8988T (cell line): ENCODE measurements around the gene GYS1.

Experiments used
- DNase-seq: peaks from one replicate; pipeline ENCODE4 v3.0.0; 2011

The GYS1 gene

DNA sequence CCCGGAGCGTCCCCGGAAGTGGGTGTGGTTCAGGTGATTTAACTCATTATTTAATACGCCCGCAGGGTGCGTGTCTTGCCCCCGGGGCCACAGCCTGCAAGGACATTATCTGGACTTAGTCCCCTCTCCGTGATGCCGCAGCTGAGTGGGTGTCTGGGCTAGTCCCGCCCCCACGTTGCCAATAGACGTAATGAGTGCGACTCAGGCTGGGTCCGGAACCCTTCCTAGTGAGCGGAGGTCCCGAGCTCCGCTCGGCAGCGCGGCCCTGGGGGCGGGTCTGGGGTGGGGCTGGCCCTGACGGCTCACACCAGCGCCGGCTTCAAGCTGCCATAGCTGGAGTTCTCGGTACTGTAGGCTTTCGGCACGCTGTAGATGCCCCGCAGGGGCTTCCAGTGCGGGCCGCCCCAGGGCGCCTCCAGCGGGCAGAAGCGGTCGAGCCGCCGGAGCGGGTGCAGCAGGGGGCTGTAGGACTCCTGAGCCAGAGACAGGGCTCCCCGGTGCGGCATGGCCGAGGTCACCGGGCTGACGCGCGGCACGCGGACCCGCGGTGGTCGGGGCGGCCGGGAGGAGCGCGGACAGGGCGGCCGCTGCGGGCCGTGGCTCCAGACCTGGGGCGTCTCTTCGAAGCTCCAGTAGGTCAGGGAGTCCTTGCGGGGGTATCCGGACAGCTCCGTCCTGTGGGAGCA is 24.7 kb upstream of the GYS1 start:
- DNase-seq: no peak

DNA sequence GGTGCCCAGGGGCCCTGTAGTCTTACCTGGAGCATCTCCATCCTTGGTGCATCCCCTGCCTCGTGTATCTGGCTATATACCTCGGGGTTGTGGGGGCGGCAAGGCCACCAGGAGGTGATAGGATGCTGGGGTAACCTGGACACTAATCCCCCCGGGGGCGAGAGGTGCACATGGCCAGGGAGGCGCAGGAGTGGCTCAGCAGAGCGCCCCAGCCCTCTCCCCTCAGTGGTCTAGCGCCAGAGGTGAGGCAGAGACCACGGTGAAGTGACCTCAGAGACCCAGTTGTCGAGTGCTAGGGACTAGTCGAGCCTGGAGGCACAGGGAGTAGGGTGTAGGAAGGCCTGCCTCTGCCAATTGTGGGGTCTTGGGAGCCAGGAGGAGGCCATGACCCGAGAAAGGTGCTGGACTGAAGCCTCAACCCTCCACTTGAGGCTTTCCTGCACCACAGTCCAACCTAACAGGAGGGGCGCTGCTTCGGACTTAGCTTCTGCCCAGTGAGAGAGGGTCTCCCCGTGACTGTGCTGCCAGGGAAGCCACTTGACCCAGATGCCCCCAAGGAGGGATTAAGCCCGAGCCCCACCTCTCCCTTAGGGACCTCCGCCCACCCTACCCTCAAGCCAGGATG is 24.0 kb upstream of the GYS1 start, which contains the start of gene LHB:
LHB (minus strand) TSS at position 51 of the 625 bp plus-strand sequence; CDS start at position 41, 10 bp downstream.
- no peak for DNase-seq

DNA sequence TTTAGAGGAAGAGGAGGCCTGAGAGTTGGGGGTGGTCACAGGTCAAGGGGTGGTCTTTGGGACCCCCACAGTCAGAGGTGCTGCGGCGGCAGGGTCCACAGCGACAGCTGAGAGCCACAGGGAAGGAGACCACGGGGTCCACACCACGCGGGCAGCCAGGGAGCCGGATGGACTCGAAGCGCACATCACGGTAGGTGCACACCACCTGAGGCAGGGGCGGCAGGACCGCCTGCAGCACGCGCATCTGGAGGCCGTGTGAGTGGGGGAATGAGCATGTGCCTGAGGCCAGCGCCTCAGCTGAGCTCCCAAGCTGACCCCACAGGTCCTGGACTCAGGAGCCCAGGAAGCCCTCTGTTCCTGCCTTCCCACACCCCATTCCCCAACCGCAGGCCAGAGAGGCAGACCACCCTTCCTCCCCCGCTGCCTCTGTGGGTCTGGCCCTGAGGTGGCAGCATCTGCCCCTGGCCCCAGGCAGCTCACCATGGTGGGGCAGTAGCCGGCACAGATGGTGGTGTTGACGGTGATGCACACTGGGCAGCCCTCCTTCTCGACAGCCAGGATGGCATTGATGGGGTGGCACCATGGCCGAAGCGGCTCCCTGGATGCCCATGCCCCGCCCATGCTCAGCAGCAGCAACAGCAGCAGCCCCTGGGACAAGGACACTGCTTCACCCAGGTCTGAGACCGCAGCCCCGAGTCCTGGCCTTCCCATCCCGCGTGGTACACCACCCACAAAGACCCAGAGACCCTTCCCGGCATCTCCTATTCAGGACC is 23.1 kb upstream of the GYS1 start:
- DNase-seq: no peak

DNA sequence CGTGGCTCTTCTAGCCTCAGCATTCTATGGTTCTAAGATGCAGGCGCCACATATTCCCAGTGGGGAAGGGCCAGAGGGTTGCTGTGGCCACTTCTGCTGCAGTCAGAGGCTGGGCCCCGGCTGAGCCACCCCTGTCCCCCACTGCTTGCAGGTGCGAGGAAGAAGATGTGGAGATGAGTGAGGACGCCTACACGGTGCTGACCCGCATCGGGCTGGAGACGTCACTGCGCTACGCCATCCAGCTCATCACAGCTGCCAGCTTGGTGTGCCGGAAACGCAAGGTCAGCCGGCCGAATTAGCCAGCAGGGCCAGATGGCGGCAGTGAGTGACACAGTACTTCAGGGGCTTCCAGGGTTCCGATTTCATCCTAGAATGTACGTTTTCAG is 21.8 kb upstream of the GYS1 start:
- no peak for DNase-seq

DNA sequence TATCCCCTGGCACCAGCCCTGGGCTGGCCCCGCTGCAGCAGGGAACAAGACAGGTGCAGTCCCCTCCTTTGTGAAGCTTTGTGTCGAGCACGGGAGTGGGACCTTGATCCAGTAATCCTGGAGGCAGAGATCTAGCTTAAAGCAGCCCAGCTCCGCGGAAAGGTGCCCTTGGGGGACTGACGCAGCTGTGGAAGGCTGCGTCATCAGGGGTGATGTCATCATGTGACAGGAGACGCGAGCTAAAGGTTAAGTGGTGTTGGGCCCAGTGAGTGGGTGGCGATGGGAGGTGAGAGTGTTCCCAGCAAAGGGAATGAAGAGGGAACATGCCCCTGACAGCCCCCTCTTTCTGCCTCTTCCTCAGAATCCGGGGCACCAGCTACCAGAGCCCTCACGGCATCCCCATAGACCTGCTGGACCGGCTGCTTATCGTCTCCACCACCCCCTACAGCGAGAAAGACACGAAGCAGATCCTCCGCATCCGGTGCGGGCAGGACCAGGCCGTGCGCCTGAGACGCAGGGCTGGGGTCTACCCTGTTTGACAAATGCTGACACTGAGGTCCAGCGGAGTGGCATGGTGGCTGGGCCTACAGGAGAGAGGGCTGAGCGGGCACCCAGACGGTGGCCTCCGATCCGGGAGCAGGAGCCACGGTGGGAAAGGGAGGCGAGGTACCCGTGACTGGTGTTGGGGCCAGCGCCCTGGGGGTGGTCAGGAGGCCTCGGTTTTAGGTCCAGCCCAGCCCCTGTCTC is 21.2 kb upstream of the GYS1 start:
- no peak for DNase-seq

DNA sequence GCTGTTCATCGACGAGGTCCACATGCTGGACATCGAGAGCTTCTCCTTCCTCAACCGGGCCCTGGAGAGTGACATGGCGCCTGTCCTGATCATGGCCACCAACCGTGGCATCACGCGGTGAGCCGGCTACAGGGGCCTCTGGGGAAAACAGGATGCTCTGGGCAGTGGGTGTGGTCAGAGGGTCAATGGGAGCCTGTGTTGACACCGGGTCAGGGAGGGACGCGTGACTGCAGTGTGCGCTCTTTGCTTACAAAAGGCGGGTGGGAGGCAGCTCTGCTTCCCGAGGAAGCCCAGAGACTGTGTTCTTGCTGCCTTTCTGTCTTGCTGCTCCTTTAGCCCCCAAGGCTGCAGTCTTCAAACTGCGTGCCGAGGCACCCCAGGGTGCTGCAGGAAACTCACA is 18.1 kb upstream of the GYS1 start:
- DNase-seq: no peak

DNA sequence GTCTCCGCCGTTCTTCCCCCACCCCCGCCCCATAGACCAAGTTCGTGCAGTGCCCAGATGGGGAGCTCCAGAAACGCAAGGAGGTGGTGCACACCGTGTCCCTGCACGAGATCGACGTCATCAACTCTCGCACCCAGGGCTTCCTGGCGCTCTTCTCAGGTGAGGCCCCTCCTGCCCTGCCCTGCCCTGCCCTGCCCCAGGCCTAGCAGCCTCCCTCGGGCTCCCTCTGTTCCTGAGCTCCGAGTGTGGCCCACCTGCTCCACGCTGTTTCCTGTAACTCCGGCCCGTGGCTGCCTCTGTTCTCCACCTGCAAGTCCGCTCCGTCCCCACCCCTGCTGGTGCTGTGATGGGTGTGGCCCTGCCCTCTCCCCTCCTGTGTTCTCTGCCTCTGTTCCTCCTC is 17.3 kb upstream of the GYS1 start:
- no peak for DNase-seq

DNA sequence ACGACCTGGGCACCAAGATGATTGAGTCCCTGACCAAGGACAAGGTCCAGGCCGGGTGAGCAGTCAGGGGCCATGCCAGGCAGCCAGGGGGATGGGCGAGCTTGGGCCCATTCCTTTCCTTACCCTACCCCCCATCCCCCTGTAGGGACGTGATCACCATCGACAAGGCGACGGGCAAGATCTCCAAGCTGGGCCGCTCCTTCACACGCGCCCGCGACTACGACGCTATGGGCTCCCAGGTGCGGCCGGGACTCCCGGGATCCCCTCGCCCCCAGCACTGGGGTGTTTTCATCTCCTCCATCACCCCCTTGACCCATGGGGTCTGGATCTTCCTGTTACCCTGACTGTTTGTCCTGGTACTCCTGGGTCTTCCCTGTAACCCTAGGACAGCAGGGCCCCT is 16.7 kb upstream of the GYS1 start:
- no peak for DNase-seq

DNA sequence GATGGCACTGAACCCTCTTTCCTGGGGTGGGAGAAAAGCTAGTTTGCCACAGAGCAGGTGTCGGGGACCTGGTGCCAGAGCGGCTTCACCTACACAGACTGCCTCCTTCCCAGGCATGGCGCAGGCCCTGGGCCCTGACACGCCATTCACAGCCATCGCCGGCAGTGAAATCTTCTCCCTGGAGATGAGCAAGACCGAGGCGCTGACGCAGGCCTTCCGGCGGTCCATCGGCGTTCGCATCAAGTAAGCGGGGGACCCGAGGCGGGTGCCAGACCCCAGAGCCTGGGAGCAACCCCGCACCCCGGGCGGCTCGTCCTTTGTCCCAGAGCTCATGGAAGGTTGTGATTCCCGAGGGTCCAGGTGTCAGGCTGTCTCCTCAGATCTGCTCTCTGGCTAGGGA is 13.8 kb upstream of the GYS1 start:
- no peak for DNase-seq

DNA sequence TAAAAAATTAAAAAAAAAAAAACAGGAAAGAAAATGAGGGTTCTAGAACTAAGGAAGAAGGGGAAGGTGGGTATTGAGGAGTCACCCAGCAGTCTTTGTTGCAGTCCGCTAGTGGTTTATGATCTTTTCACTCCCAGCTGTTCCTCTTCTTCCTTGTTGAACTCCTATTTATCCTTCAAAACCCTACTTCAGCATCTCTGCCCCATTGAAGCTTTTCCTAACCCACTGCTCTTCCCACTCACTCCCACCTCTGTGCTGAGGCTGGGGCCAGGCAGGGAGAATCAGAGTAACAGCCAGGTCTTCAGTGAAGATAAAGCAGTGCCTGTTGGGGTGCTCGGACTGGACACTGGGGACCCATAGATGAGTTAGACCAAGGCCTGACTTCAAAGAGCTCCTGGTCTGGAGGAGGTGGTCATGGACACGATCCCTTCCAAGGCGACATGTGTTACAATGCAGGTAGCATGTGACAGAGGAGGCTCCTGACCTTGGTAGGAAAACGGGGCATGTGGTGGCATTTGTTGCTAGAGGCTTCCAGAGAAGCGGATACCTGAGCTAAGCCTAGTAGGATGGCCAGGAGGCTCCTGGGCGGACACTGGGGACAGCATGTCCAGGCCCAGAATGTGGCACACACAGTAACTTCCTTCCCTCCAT is 12.0 kb upstream of the GYS1 start:
- no peak for DNase-seq

DNA sequence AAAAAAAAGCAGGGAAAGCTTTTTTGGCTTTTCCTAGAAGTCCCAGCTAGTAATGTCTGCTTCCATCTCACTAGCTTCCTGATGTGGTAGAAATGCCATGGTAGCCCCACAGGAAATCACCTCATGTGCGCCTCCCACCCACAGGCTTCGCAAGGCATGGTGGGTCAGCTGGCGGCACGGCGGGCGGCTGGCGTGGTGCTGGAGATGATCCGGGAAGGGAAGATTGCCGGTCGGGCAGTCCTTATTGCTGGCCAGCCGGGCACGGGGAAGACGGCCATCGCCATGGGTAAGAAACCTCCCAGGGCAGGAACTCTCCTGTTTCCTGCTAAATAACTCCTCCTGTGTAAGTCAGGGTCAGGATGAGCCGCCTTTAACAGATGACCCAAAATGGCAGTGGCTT is 11.0 kb upstream of the GYS1 start:
- DNase-seq: no peak

DNA sequence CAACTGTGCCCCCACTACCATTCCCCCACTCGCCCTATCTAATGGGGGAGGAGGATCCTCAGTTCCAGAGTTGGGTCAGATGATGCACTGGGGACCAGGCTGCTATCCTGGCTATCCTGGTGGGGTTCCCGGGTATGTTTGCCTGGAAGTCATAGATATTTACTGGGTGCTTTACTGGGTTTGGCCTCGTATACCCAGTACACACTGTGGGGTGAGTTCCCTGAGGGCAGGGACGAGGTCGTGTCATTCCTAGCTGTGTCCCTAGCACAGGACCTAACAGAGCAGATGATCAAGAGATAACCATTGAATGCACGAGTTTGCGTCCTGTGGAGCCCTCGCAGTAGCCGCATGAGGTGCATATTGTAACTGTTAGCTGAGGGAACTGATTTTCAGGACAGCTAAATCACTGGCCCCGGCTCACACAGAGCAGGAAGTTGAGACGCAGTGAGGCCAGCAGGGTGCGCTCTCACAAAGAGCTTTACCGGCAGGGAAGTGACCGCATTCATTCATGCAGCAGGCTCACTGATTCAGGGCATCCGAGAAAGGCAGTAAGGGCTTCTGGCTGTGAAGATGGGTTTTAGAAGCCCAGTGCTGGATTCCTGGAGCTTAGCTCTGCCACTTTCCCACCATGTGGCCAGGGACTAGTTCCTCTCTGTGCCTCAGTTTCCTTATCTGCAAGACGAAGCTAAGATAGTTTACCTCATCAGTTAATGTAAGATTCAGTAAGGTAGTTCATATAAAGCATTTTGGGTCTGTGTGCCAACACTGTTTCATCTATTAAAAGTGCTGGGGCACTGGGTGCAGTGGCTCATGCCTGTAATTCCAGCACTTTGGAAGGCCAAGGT is 6.6 kb upstream of the GYS1 start:
- no peak for DNase-seq

DNA sequence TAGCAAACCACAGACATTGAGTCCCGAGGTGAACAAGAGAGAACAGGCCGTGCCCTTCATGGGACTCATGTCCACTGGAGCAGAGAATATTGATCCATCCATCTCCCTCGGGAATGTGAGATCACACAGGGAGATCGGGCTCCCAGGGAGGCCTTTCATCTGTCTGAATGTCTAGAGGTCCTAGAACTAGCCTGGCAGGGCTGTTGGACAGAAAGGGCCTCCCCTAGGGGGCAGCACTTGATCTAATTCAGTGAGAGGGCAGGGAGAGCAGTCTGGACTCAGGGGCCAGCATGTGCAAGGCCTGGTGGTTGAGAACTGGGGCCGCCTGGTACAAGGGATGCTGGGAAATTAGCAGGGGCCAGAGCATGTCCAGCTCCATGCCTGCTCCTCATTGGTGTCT is 4.9 kb upstream of the GYS1 start:
- DNase-seq: no peak

DNA sequence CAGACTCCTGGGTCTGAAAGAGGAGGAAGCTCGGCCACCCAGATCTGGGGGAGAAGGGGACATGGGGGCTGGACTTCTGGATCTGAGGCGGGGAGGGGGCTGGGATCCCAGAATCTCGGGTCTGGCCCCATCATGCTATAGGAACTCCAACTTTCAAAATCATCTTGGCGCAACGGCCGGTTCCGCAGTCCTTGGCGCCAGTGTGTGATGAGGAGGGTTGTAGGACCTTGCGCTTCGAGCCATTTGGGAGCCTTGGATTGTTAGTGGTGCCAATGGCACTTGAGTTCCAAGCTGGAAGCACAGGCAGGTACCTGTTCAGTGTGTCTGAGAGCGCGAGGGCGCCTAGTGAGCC is 902 bp upstream of the GYS1 start:
- DNase-seq: no peak

DNA sequence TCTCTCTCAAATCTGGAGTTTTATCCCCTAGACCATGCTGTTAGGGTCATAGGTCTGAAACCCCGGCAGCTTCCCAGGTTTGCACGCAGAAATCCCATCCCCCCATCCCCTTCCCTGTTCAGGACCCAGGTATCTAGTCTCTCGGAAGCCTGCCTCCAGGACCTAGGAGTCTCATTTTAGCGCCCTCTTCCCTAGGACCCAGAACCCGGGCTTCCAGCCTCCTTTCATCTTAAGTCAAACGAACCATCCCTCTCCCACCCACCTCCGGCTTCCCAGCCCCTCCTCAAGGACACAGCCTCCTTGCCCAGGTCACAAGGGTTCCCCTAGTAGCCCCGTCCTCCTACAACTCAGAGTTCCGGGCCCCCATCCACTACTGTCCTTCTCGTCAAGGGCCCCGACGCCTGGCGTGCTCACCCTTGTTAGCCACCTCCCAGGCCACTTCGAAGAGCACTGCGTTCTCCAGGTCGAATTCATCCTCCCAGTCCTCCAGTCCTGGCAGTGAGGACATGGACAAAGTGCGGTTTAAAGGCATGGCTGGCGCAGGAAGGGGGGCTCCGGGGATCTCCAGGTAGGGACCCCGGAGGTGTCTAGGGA is 431 bp downstream of the GYS1 start:
- DNase-seq: no peak

DNA sequence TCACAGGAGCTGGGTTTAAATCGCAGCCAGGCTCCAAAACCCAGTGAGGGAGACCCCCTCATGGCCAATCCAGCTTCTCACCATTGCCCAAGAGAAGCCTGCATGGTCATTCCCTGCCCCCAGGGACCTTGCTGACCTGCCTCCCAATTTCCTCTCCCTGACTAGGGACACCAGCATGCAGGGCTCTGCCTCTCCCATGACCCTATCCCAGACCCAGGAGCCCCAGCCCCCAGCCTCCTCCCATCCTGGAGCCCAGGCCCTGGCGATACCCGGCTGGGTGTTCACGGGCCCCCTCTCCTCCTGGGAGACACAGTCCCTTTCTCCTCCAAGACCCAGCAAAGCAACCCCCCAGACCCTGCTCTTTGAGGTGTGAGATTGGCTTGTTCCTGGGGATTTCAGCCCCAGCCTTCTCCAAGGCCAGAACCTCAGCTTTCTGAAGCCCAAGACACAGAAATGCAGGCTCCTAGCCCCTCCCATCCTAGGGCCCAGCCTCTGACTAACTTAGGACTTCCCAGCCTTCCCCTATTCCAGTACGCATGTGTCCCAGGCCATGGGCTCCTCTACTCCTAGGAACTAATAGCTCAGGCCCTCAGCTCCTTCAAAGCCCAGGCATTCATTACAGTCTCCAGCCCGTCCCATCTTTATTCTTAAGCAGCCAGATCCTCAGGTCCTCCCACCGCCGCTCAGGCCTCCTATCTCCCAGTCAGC is 1.1 kb downstream of the GYS1 start:
- DNase-seq: no peak

DNA sequence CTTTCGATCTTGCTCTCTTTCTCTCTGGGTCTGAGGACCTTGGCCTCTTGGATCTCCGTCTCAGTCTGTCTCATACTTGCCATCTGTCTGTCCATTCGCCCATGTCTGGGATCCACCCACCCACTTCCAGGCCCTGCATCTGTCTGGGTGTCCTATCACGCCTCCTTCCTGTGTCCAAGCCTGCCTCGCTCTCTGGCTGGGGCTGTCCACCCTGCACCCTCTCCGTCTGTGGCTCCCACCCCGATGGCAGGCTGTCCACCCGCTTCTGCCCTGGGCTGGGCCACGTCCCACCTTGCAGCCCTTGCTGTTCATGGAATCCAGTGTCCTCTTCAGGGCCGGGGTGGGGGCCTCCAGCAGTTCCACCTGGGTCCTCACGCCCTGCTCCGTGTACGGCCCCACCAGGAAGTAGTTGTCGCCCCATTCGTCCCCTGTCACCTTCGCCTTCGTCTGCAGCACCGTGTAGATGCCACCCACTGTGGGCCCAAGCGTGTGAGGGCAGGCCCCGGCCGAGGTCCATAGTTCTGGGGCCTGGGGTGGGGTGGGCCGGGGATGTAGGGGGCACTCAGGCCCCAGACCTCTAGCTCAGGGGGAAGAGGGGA is 2.0 kb downstream of the GYS1 start:
- no peak for DNase-seq

DNA sequence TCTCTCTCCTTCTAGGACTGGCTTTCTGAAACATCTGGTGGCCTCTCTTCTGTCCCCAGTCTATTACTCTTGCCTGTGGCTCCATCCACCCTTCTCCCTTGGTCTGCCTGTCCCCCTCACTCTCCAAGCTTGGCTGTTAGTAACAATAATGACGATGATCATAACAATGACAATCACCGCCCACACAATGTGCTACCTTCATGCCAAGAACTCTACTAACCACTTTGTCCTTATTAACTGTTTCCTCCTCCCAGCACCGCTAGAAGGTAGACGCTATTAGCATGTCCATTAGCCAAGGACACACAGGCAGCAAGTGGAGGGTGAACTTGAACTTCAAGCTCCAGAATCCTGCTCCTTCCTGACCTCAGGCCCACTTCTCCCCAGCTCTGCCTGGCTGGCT is 2.7 kb downstream of the GYS1 start:
- DNase-seq: no peak

DNA sequence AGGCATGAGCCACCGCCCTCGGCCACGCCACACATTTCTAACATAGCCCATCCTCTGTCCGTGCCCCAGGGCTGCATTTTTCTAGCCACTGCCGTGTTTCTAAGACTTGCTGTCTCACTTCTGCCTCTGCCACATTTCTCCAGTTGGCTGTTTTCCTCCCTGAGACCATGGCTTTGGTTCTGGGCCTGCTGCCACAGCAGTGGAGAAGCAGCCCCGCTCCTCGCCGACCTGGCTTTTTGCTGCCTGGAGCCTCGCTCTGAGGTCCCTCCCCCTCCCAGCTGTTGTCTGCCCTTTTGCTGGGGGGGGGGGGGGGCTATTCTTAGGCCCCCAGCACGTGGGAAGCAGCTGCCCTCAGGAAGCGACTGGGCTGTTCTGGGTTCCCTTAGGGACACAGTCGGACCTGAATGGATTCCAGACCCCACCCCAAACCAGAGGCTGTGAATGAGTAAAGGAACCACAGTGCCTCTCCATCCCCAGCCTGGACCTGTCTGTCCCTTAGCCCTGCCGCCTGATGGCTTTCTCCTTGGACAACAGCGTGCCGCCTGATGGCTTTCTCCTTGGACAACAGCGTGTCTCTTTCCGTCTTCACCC is 3.3 kb downstream of the GYS1 start:
- no peak for DNase-seq

DNA sequence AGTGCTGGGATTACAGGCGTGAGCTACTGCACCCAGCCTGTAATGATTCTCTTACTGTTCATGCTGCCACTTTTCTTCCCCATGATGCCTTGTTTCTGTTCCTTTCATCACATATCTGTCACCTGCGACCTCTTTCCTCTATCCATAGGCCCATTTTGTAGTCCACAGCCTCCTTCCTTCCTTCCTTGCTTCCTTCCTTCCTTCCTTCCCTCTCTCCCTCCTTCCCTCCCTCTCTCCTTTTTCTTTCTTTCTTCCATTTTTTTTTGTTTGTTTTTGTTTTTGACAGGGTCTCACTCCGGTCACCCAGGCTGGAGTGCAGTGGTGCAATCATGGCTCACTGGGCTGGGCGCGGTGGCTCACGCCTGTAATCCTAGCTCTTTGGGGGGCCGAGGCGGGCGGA is 4.2 kb downstream of the GYS1 start:
- DNase-seq: no peak
